Keratinocyte (primary cell): ENCODE measurements around the gene RALGPS1. TPM values are rescaled to one million over a fixed set of nuclear protein-coding genes. Genes with fewer than 3 reads are reported as not detected.

Experiments used
- DNase-seq: peaks from one replicate; pipeline ENCODE4 v3.0.0-alpha.2; 2011; ENCODE audit warnings: low read depth, missing footprints, low spot score
- FAIRE-seq: peaks from 2 replicates; lab custom pipeline; 2011; peaks lifted over from hg19 to GRCh38; lab: Jason Lieb, UNC
- H2AFZ ChIP-seq: 2 replicates; pipeline ENCODE4 v1.6.0; 2012; ENCODE audit warnings: low read length, control low read depth, inconsistent platforms; ENCODE audit not compliant: control insufficient read depth
- H3K27ac ChIP-seq: 2 replicates; pipeline ENCODE4 v1.5.1; 2011; ENCODE audit warnings: low read length; ENCODE audit not compliant: control insufficient read depth, insufficient read depth
- H3K27me3 ChIP-seq: 3 replicates; pipeline ENCODE4 v1.6.0; 2011; ENCODE audit warnings: low read length; ENCODE audit not compliant: control insufficient read depth, insufficient read depth; ENCODE audit errors: extremely low read depth
- H3K36me3 ChIP-seq, 2 experiments: 2 replicates in 1 of 2; 3 replicates in 1 of 2; pipeline ENCODE4 v1.5.1; 2011; ENCODE audit warnings: low read length in 2 of 2, mild to moderate bottlenecking in 1 of 2; ENCODE audit not compliant: control insufficient read depth in 2 of 2, insufficient read depth in 2 of 2; ENCODE audit errors: extremely low read depth in 1 of 2
- H3K4me1 ChIP-seq: 3 replicates; pipeline ENCODE4 v1.5.1; 2011; ENCODE audit warnings: low read length; ENCODE audit not compliant: control insufficient read depth, insufficient read depth; ENCODE audit errors: extremely low read depth
- H3K4me2 ChIP-seq: 3 replicates; pipeline ENCODE4 v1.6.0; 2011; ENCODE audit warnings: low read depth, low read length; ENCODE audit not compliant: control insufficient read depth, insufficient read depth; ENCODE audit errors: extremely low read depth
- H3K4me3 ChIP-seq, 3 experiments: fragments of 200-600 bp in 1 of 3; sonication (generic) in 1 of 3; 2 replicates in 2 of 3; 3 replicates in 1 of 3; pipeline ENCODE4 v1.5.1; 2011 to 2016; ENCODE audit warnings: low read length in 3 of 3, mild to moderate bottlenecking in 3 of 3, control low read depth in 2 of 3, inconsistent platforms in 1 of 3, low read depth in 1 of 3, mixed read lengths in 1 of 3, mixed run types in 1 of 3, moderate library complexity in 1 of 3; ENCODE audit not compliant: control insufficient read depth in 2 of 3, insufficient read depth in 2 of 3; ENCODE audit errors: extremely low read depth in 1 of 3
- H3K79me2 ChIP-seq: 2 replicates; pipeline ENCODE4 v1.6.0; 2012; ENCODE audit warnings: low read length; ENCODE audit not compliant: control insufficient read depth, insufficient read depth
- H3K9ac ChIP-seq: 3 replicates; pipeline ENCODE4 v1.6.0; 2011; ENCODE audit warnings: low read length; ENCODE audit not compliant: control insufficient read depth, insufficient read depth; ENCODE audit errors: extremely low read depth
- H3K9me1 ChIP-seq: 3 replicates; pipeline ENCODE4 v1.6.0; 2011; ENCODE audit warnings: low read length; ENCODE audit not compliant: control insufficient read depth, insufficient read depth; ENCODE audit errors: extremely low read depth
- H3K9me3 ChIP-seq: 2 replicates; pipeline ENCODE4 v1.5.1; 2012; ENCODE audit warnings: low read depth, low read length; ENCODE audit not compliant: control insufficient read depth
- H4K20me1 ChIP-seq: 3 replicates; pipeline ENCODE4 v1.6.0; 2011; ENCODE audit warnings: low read length; ENCODE audit not compliant: control insufficient read depth, insufficient read depth; ENCODE audit errors: extremely low read depth
- CTCF ChIP-seq, 3 experiments: IDR thresholded peaks in 1 of 3; conservative IDR thresholded peaks in 1 of 3; optimal IDR thresholded peaks in 1 of 3; 2 replicates in 2 of 3; 3 replicates in 1 of 3; pipeline versions ENCODE3 to v1.5.1; 2011; ENCODE audit warnings: low read length in 3 of 3, mild to moderate bottlenecking in 3 of 3, moderate library complexity in 2 of 3, control low read depth in 1 of 3, inconsistent platforms in 1 of 3; ENCODE audit not compliant: insufficient read depth in 2 of 3; ENCODE audit errors: extremely low read depth in 1 of 3
- EZH2 ChIP-seq: IDR thresholded peaks from one replicate; pipeline ENCODE4 v1.6.1; 2012; ENCODE audit warnings: inconsistent platforms, mild to moderate bottlenecking, low read length, moderate library complexity
- dilution Hi-C: fragments of 300-500 bp; cut with MboI; formaldehyde crosslinking; loops from one replicate; pipeline ENCODE4 v1.7.0; 2020; ENCODE audit warnings: low sequenced_read_pairs; ENCODE audit not compliant: extremely low pct_ligation_motif_present
- polyA plus RNA-seq, 5 experiments: library from polyadenylated mRNA; depleted of rRNA in 3 of 5; stranded (reverse) in 3 of 5; stranded (forward) in 1 of 5; unstranded in 1 of 5; fragments of >200 nt; gene quantifications; 1 replicate in 1 of 5; 2 replicates in 3 of 5; 3 replicates in 1 of 5; pipeline versions ENCODE4 v1.2.1 to v1.2.3, GENCODE V29; 2011 to 2012; ENCODE audit warnings: missing spikeins in 2 of 5, low read depth in 1 of 5, low replicate concordance in 1 of 5

Gene RALGPS1
- polyA plus RNA-seq, 1 donor (not counting 4 experiments of a cell fraction or from before 2014, with no cell fraction given), result 0.56 TPM

GRCh38 chr9:126991183-126991582 lies 76.6 kb downstream of the RALGPS1 start:
- H3K9ac ChIP-seq, result no peak overlapping the region
- TF ChIP-seq CTCF (optimal IDR thresholded peaks at IDR 0.05 in 1 of 3, IDR thresholded peaks at IDR 0.05 in 1 of 3, conservative IDR thresholded peaks at IDR 0.05 in 1 of 3; ENCODE audit: extremely low read depth in 1 of 3, insufficient read depth in 2 of 3, low read length in 3 of 3) (no peak), EZH2 (no peak)
- H3K27ac ChIP-seq, result no peak overlapping the region
- no peak overlapping the region for H3K4me3 ChIP-seq
- no peak overlapping the region for H3K4me2 ChIP-seq
- H3K27me3 ChIP-seq, result peaks cover 16% of the 10 kb centered on the region
- no peaks in the 10 kb centered on the region for H3K36me3 ChIP-seq
- H2AFZ ChIP-seq, result no peak overlapping the region
- no peaks in the 10 kb centered on the region for H3K79me2 ChIP-seq
- DNase-seq, result no peak
- no peaks in the 10 kb centered on the region for H4K20me1 ChIP-seq
- peaks cover 12% of the 10 kb centered on the region for H3K4me1 ChIP-seq
- no peaks in the 10 kb centered on the region for H3K9me1 ChIP-seq
- dilution Hi-C loops, result no loop called here
- peaks cover 5% of the 10 kb centered on the region for H3K9me3 ChIP-seq
- no peak for FAIRE-seq

GRCh38 chr9:126992427-126992826 lies 77.8 kb downstream of the RALGPS1 start:
- DNase-seq (no peak), FAIRE-seq (no peak)
- no peak overlapping the region for H3K27ac ChIP-seq
- no peak overlapping the region for H3K4me3 ChIP-seq
- H3K27me3 ChIP-seq, result peaks cover 16% of the 10 kb centered on the region
- no peaks in the 10 kb centered on the region for H3K79me2 ChIP-seq
- peaks cover 5% of the 10 kb centered on the region for H3K9me3 ChIP-seq
- dilution Hi-C loops, result no loop called here
- no peaks in the 10 kb centered on the region for H3K36me3 ChIP-seq
- H4K20me1 ChIP-seq, result no peaks in the 10 kb centered on the region
- TF ChIP-seq EZH2, result no peak
- no peak for TF ChIP-seq CTCF (optimal IDR thresholded peaks at IDR 0.05 in 1 of 3, IDR thresholded peaks at IDR 0.05 in 1 of 3, conservative IDR thresholded peaks at IDR 0.05 in 1 of 3; ENCODE audit: extremely low read depth in 1 of 3, insufficient read depth in 2 of 3, low read length in 3 of 3)
- no peak overlapping the region for H3K9ac ChIP-seq
- H3K9me1 ChIP-seq, result no peaks in the 10 kb centered on the region
- no peaks in the 10 kb centered on the region for H3K4me1 ChIP-seq
- H3K4me2 ChIP-seq, result no peak overlapping the region
- no peak overlapping the region for H2AFZ ChIP-seq
